Measurements from ENCODE around the gene BBX.
A peak's percentile ranks its signal among the peaks of the same experiment; 100 is the strongest.

Gene BBX

GRCh38 chr3:107737914-107738313, 215.2 kb downstream of the BBX start (continued):
- TF ChIP-seq, protein P1, sequence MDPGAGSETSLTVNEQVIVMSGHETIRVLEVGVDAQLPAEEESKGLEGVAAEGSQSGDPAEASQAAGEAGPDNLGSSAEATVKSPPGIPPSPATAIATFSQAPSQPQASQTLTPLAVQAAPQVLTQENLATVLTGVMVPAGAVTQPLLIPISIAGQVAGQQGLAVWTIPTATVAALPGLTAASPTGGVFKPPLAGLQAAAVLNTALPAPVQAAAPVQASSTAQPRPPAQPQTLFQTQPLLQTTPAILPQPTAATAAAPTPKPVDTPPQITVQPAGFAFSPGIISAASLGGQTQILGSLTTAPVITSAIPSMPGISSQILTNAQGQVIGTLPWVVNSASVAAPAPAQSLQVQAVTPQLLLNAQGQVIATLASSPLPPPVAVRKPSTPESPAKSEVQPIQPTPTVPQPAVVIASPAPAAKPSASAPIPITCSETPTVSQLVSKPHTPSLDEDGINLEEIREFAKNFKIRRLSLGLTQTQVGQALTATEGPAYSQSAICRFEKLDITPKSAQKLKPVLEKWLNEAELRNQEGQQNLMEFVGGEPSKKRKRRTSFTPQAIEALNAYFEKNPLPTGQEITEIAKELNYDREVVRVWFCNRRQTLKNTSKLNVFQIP (CRISPR knock-in tag; IDR thresholded peaks at IDR 0.05; ENCODE audit: borderline replicate concordance, low read depth) = no peak
- TF ChIP-seq ZNF565 (CRISPR knock-in tag; conservative IDR thresholded peaks at IDR 0.05; ENCODE audit: low read depth) (no peak), ZC3H10 (CRISPR knock-in tag; IDR thresholded peaks at IDR 0.05) (no peak)

DNA sequence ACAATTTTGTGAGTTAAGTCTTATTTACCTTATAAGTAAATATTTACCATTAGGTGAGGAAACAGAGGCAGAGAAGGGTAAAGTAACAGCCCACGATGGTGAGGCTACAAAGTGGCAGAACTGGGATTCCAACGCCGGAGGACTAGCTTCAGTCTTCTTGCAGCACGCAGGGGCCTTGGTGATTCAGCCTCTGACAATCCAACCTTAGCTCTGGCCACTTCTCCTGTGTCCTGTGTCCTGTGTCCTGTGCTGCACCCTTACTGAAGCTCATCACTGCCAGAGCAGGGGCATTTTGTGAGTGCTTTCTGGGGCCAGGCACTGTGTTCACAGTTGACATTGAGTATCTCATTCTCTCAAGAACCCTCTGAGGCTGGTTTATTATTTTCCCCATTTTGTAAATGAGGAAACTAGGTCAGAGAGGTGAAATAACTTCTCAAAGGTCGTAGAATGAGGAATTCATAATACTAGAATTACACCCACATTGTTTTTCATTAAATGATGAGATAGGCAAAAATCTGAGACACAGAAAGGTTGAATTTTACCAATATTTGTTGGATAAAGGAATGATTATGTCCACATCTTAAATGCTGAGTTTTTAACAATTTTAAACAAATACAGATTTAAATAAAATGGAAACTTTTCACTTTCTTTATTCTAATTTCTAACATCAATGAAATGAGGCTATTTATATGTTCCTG, 215.9 kb downstream of the BBX start:
- TF ChIP-seq ZFP30 (CRISPR knock-in tag; IDR thresholded peaks at IDR 0.05) (no peak), PPARA (CRISPR knock-in tag; IDR thresholded peaks at IDR 0.05; ENCODE audit: borderline replicate concordance) (no peak), ZNF565 (CRISPR knock-in tag; conservative IDR thresholded peaks at IDR 0.05; ENCODE audit: low read depth) (no peak), GLIS3 (CRISPR knock-in tag; IDR thresholded peaks at IDR 0.05) (no peak), SNAI2 (CRISPR knock-in tag; IDR thresholded peaks at IDR 0.05) (no peak), ZFP3 (CRISPR knock-in tag; IDR thresholded peaks at IDR 0.05) (no peak)
- TF ChIP-seq, protein P2, sequence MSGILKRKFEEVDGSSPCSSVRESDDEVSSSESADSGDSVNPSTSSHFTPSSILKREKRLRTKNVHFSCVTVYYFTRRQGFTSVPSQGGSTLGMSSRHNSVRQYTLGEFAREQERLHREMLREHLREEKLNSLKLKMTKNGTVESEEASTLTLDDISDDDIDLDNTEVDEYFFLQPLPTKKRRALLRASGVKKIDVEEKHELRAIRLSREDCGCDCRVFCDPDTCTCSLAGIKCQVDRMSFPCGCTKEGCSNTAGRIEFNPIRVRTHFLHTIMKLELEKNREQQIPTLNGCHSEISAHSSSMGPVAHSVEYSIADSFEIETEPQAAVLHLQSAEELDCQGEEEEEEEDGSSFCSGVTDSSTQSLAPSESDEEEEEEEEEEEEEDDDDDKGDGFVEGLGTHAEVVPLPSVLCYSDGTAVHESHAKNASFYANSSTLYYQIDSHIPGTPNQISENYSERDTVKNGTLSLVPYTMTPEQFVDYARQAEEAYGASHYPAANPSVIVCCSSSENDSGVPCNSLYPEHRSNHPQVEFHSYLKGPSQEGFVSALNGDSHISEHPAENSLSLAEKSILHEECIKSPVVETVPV (CRISPR knock-in tag; IDR thresholded peaks at IDR 0.05) = no peak
- ATAC-seq = no peak

DNA sequence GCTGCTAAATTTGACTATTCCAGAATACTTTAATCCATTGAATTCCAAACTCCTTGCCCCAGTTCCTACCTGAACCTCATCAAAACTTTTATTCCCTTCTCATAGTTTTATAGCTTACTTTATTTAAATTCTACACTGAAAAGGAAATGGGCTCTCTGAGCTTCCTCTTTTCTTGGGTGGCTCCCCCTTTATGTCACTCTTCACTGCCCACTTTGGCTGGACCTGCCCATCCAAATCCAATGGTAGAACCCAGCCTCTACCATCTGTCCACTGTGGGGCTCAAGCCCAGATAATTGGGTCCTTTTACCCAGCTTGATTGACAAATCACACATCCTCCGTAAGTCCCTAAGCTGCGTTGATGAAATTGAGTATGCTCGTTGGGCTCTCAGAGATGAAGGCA, 216.5 kb downstream of the BBX start:
- no peak for ATAC-seq
- TF ChIP-seq ZNF8 (CRISPR knock-in tag; IDR thresholded peaks at IDR 0.05) = no peak
- TF ChIP-seq ZFP30 (CRISPR knock-in tag; IDR thresholded peaks at IDR 0.05) = no peak
- TF ChIP-seq ZNF70 (CRISPR knock-in tag; IDR thresholded peaks at IDR 0.05) = no peak
- no peak for TF ChIP-seq ZC3H10 (CRISPR knock-in tag; IDR thresholded peaks at IDR 0.05)
- no peak for TF ChIP-seq ARNTL (CRISPR knock-in tag; IDR thresholded peaks at IDR 0.05; ENCODE audit: borderline replicate concordance, low read depth)
- no peak for TF ChIP-seq TCF4 (CRISPR knock-in tag; IDR thresholded peaks at IDR 0.05; ENCODE audit: borderline replicate concordance)
- no peak for TF ChIP-seq OSR1 (CRISPR knock-in tag; IDR thresholded peaks at IDR 0.05)
- TF ChIP-seq BACH2 (CRISPR knock-in tag; IDR thresholded peaks at IDR 0.05; ENCODE audit: borderline replicate concordance) = no peak
- TF ChIP-seq, protein P3, sequence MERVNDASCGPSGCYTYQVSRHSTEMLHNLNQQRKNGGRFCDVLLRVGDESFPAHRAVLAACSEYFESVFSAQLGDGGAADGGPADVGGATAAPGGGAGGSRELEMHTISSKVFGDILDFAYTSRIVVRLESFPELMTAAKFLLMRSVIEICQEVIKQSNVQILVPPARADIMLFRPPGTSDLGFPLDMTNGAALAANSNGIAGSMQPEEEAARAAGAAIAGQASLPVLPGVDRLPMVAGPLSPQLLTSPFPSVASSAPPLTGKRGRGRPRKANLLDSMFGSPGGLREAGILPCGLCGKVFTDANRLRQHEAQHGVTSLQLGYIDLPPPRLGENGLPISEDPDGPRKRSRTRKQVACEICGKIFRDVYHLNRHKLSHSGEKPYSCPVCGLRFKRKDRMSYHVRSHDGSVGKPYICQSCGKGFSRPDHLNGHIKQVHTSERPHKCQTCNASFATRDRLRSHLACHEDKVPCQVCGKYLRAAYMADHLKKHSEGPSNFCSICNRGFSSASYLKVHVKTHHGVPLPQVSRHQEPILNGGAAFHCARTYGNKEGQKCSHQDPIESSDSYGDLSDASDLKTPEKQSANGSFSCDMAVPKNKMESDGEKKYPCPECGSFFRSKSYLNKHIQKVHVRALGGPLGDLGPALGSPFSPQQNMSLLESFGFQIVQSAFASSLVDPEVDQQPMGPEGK (CRISPR knock-in tag; IDR thresholded peaks at IDR 0.05; ENCODE audit: borderline replicate concordance) = no peak
- TF ChIP-seq ZNF565 (CRISPR knock-in tag; conservative IDR thresholded peaks at IDR 0.05; ENCODE audit: low read depth) = no peak
- TF ChIP-seq TOX (CRISPR knock-in tag; IDR thresholded peaks at IDR 0.05; ENCODE audit: borderline replicate concordance) = no peak
- no peak for TF ChIP-seq ISL1 (CRISPR knock-in tag; IDR thresholded peaks at IDR 0.05)
- no peak for TF ChIP-seq RARB (CRISPR knock-in tag; IDR thresholded peaks at IDR 0.05)

DNA sequence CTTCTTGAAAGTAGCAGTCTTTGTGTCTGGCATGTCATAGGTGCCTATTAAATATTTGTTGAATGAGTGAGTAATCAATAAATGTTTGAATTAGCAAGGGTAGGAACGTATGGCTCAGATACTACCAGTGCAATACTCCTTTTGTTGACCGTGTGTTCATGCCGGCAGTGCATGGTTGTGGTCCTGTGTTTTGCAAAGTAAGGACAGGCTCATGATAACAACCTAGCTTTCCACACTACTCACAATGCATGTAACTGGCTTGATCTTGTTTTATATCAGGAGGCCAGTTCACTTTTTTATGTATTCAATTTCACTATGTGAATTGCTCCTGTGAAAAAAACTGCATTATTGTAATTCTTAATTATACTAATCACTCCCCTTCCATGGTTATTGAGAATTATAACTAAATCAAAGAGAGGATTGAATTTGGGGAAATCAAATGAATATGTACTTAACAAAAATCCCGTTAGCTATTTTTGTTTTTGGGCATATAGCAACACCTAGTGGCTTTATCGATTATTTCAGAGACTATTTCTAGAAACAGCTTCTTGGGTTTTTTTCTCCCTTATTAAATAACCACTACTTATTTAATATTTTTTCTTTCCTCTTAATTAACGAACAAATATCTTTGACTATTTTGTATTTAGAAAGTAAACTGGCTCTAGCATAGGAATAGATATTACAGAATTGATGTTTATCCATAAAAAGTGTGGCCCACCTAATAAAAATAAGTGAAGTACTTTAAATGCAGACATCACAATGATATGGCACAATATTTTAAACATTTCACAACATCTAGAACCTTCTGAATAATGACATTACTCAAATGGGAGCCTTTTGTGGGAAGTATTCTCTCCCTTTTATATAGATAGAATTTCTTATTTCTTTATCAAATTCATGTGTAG, 218.5 kb downstream of the BBX start:
- ATAC-seq = 0 out of 3 replicates have a peak, but pooled peaks have one; percentile 31
- TF ChIP-seq CSDC2 (CRISPR knock-in tag; IDR thresholded peaks at IDR 0.05) (no peak), TCF4 (CRISPR knock-in tag; IDR thresholded peaks at IDR 0.05; ENCODE audit: borderline replicate concordance) (no peak), ISL1 (CRISPR knock-in tag; IDR thresholded peaks at IDR 0.05) (no peak), ZFP3 (CRISPR knock-in tag; IDR thresholded peaks at IDR 0.05) (no peak), OSR1 (CRISPR knock-in tag; IDR thresholded peaks at IDR 0.05) (no peak), ZNF70 (CRISPR knock-in tag; IDR thresholded peaks at IDR 0.05) (no peak), TOX (CRISPR knock-in tag; IDR thresholded peaks at IDR 0.05; ENCODE audit: borderline replicate concordance) (no peak), GLIS3 (CRISPR knock-in tag; IDR thresholded peaks at IDR 0.05) (no peak), ZFP30 (CRISPR knock-in tag; IDR thresholded peaks at IDR 0.05) (no peak), ZNF8 (CRISPR knock-in tag; IDR thresholded peaks at IDR 0.05) (no peak), ZC3H10 (CRISPR knock-in tag; IDR thresholded peaks at IDR 0.05) (no peak), ARNTL (CRISPR knock-in tag; IDR thresholded peaks at IDR 0.05; ENCODE audit: borderline replicate concordance, low read depth) (no peak), RARB (CRISPR knock-in tag; IDR thresholded peaks at IDR 0.05) (no peak), ZNF565 (CRISPR knock-in tag; conservative IDR thresholded peaks at IDR 0.05; ENCODE audit: low read depth) (no peak), SNAI2 (CRISPR knock-in tag; IDR thresholded peaks at IDR 0.05) (no peak), BACH2 (CRISPR knock-in tag; IDR thresholded peaks at IDR 0.05; ENCODE audit: borderline replicate concordance) (no peak)
- TF ChIP-seq, protein P3 (CRISPR knock-in tag; IDR thresholded peaks at IDR 0.05; ENCODE audit: borderline replicate concordance) = no peak
- TF ChIP-seq, protein P2 (CRISPR knock-in tag; IDR thresholded peaks at IDR 0.05) = no peak
- TF ChIP-seq, protein P1 (CRISPR knock-in tag; IDR thresholded peaks at IDR 0.05; ENCODE audit: borderline replicate concordance, low read depth) = no peak

All from SK-N-SH treated with all-trans-retinoic acid at 6 μM for 48 hours (cell line).